Esophagus squamous epithelium (tissue), 4 donors: ENCODE results near the gene EIPR1.

ENCODE experiments used
- CTCF ChIP-seq, 6 experiments: fragments of 450-650 bp in 4 of 6; fragments of 200-600 bp in 2 of 6; sonication (generic) in 2 of 6; IDR thresholded peaks; one replicate each; pipeline ENCODE4 v1.5.1; 2016 to 2019; ENCODE audit warnings: antibody characterized with exemption in 6 of 6, mild to moderate bottlenecking in 4 of 6, moderate library complexity in 4 of 6
- POLR2A ChIP-seq, 4 donors: fragments of 450-650 bp; IDR thresholded peaks; one replicate each; pipeline ENCODE4 v1.6.1; 2017; ENCODE audit warnings: antibody characterized with exemption in 4 of 4, mild to moderate bottlenecking in 4 of 4, moderate library complexity in 3 of 4

- TF ChIP-seq CTCF (IDR thresholded peaks at IDR 0.05) (no peak), POLR2A (IDR thresholded peaks at IDR 0.05) (no peak)
Observed at GRCh38 chr2:3302751-3303582, 74.7 kb downstream of the EIPR1 start.
